GM18507 (cell line): Measurements from ENCODE around the gene TDP2.

Source experiments
- DNase-seq: peaks from one replicate; pipeline ENCODE4 v3.0.0; 2011; ENCODE audit warnings: low read depth; ENCODE audit not compliant: insufficient read length; ENCODE audit errors: extremely low spot score
- FAIRE-seq: peaks from 2 replicates; lab custom pipeline; 2011; peaks lifted over from hg19 to GRCh38; lab: Jason Lieb, UNC

Gene TDP2

DNA sequence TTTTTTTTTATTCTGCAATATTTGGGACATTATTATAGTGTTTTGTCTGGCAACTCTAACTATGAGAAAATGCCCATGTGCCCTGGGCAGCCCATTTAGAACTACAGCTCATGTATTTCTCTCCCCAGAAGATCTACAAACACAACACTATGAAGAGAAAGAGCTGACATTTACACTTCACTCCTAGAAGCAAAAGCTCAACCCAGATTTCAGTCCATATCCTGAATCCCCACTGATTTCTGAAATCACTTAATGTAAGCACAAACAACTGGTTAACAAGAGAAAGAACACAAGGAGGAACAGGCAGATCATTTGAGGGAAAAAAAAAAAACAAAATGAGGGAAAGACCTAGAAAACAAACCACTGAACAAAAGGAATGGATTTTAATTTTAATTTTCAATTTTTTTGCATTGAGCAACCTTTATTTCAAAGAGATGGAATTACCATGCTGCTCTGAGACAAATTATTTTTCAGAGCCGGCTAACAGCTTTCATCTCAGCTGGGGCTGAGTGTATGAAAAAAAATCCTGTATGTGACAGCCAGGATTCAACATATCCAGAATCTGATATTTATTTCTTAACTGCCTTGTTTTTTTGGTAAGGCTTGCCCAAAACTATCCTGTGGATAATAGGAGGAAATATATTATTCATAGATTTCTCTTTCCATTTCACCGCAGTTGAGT, 53.2 kb downstream of the TDP2 start:
- FAIRE-seq: no peak
- no peak for DNase-seq

GRCh38 chr6:24610672-24611071, 56.0 kb downstream of the TDP2 start:
- DNase-seq (no peak), FAIRE-seq (peak; percentile 18)

- FAIRE-seq (no peak), DNase-seq (no peak)
These were observed 59.2 kb downstream of the TDP2 start for GRCh38 chr6:24607310-24608105.

GRCh38 chr6:24606200-24606930, 60.3 kb downstream of the TDP2 start:
- no peak for FAIRE-seq

GRCh38 chr6:24603241-24603640, 63.5 kb downstream of the TDP2 start:
- DNase-seq (no peak), FAIRE-seq (no peak)

More at GRCh38 chr6:24606200-24606930, 60.3 kb downstream of the TDP2 start:
- DNase-seq: no peak

- no peak for FAIRE-seq
- DNase-seq: no peak
These were observed 65.8 kb downstream of the TDP2 start for GRCh38 chr6:24600903-24601302.
